Suppressor macrophage treated with lipopolysaccharide for 1 hour (primary cell): ENCODE measurements around the gene MYCBP2.
"Not testable (repeated sequence)": the region's sequence is repeated elsewhere in the genome, so short reads cannot be mapped to it uniquely, and the experiment has no call there.

Source experiments
- DNase-seq, 3 donors: peaks; one replicate each; pipeline ENCODE4 v3.0.0-alpha.2; 2020 to 2022

MYCBP2 gene

DNA sequence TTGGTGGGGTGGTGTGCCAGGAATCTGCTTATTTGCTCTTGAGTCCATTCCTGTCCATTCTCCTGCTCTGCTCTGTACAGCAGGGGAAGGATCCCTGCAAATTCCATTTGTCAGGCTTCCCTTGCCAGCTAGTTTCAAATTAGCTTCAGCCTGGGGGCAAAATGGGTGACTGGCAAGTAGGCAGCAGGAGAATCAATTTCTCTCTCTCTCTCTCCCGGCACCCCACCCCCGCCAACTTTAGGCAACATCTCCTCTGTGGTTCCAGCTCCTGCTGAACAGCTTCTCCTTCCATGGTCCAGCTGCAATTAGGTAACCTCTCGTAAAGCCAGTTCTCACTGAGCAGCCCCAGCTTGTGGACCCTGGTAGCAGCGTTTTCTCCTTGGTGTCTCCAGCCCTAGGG is 6.7 kb upstream of the MYCBP2 start:
- DNase-seq: peak in 2 of 3 donors; percentile 46 to 58

DNA sequence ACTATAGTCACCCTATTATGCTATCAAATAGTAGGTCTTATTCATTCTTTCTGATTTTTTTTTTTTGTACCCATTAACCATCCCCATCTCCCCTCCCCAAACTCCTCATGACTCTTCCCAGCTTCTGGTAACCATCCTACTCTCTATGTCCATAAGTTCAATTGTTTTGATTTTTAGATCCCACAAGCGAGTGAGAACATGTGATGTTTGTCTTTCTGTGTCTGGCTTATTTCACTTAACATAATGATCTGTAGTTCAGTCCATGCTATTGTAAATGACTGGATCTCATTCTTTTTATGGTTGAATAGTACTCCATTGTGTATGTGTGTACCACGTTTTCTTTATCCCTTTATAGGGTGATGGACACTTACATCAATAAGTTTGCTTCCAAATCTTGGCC is 4.5 kb upstream of the MYCBP2 start:
- DNase-seq: no peak

DNA sequence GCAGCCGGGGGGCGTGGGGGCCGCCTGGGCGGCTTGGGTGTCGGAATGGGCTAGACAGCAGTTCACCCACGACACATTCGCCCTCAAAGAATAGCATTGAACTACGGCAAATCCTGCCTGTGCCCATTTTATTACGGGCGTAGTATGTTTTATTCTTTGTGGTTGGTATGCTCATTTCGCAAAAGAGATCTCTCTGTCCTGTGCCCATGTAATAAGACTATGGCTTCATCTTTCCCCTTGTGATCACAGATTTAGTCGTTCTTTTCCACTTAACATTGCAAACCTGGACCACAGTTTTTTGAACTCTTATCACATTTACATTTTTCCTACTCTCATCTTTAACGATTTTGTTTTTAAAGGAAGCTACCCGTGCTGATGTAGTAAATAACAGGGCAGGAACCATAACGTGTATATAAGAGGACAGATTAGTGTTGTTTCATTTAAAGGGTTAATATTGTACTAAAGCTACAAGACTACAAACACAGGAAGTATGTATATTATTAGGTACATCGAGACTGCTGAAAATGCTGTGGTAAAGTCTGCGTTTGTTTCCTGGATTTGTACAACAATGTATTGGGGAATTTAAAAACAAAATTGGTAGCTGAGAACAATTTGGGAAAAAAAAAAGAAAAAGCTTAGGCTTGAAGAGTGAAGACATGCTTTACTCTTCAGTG is 3.2 kb upstream of the MYCBP2 start:
- no peak for DNase-seq

DNA sequence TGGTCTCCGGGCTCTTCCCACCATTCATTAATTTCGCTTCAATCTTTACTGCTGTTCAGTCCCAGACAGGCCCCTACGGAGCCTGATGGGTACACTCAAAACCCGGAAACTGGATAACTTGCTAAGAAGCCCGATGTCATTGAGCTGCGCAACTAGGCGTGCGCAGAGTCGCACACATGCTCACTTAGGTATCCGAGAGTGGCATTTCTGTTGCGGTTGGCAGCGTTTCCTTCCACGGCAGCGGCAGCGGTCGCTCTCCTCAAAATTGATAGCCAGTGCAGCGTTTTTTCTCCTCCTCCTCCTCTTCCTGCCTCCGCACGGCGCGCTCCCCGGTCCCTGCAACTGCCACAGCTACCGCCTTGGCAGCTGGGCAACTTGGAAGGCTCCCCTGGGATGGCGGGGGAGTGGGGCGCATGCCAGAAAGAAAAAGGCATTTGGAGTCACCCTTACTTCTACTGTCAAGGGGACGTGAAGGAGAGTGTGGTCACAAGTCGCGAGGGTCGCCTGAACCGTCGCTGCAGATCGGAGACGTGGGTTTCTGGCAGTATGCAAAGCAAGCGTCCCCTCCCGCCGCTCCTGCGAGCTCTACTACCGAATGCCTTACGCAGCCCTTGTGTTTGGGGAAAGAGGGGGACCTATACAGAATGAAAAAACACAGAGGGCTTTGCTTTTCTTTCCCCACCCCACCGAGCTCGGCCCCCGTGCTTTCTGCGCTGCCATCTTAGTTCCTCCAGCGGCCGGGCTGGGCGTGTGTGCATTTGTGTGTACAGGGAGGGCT is 2.4 kb upstream of the MYCBP2 start:
- DNase-seq: peak; percentile 88 to 91 (median 90)

DNA sequence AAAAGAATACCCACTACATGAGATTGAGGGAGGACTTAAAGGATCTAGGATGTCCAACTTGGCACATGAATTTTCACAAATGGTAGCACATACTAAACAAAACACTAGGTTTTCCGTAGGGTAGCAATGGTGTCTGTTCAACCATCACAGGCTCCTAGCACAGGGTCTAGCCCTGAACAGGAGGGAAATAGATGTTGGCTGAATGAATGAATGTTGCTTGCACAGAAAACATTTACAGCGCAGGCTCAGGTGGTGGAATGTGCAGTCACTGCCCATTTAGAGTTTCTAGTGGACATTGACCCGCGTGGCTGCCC is 1.9 kb upstream of the MYCBP2 start:
- DNase-seq: no peak

DNA sequence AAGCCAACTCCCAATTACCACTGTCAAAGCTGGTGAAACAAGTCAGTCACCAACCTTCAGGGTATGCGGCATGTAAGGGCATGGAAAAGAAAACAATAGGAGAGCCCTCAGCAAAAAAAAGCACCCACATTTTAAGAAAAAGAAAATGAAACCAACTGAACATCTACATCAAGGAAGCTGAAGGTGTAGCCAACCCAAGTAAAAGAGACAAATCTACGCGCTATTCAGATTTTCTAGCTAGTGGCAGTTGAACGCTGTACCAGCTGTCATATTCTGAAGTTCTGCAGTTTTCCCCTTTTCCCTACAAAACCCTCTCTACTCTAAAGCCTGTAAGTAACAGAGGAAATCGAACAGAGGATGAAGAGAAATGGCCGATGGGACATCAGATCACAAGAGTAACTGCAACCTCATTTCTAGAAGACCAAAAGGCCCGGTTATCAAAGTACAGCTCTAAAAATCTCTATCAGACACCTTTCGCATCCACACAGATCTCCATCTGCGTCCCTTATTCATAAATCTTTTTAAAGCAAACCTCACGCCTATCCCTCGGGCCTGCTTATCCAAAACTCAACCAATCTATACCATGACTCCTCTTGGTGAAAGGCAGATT is 1.4 kb downstream of the MYCBP2 start:
- DNase-seq: peak in 2 of 3 donors; percentile 27 to 65

DNA sequence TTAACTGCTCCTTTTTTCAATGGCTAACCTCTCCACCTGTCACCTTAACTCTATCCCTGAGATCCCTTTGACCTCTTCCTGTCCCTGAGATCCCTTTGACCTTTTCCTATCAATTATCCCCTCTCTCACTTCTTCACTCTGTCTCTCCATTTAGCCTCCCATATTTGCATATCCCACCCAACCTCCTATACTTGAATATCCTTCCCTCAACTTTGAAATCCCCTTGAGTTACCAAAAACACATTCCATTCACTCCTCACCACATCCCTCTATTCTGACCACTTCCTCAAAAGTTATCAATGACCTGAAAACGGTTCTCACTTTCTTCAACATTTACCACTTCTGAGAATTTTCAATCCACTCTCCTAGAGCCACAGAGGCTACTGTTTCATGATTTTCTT is 3.0 kb downstream of the MYCBP2 start:
- peak in 1 of 3 donors; percentile 48 for DNase-seq

DNA sequence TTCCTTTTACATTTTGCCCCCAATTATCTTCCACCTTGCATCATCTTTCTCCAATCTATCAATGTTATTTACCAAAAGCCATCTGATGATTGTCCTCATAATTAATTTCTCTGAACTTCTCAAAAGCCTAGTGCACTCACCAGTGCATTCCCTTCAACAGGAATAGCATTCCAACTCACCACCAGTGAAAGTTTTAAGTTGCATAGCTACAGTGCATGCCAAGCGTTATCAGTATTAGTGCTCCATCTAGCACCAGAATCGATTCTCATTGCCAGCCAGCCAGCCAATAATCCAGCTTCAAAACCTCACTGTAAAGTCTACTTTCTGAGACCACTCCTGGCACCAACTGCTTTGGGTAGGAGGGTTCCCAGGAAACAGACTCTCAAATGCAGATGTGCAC is 7.4 kb downstream of the MYCBP2 start:
- DNase-seq: no peak

DNA sequence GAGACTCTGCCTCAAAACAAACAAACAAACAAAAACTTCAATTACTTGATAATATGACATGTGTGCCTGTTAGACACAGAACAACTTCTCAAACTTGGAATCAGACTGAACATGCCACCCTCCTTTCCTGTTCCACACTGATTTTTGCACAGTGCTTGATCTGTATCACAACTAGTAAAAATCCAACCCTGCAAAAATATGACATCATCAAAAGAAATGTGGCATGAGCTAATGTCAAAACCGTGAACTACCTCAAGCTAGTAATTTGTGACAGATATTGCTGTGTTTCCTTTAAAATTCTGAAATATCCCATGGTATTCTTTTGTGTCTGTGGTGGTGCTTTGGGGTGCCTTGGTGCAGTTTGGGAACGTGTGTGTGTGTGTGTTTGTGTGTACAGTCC is 8.2 kb downstream of the MYCBP2 start:
- DNase-seq: no peak

DNA sequence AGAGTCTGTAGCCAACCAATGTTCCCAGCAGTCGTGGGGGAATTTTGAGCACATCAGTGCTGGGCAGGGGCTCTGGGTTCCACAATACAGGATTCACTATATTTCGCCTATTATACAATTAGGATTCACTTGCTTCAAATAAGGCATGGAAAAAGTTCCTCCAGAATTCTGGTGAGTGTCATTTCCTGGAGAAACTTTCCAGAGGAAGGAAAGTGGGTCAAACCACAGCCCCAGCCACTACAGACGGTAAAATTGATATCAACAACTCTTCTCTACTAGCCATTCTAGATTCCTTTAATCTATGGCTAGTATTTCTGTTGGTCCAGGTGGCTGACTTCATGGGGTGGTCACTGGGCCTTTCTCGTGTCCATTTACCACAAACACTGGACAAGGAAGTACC is 10.5 kb downstream of the MYCBP2 start:
- DNase-seq: no peak

DNA sequence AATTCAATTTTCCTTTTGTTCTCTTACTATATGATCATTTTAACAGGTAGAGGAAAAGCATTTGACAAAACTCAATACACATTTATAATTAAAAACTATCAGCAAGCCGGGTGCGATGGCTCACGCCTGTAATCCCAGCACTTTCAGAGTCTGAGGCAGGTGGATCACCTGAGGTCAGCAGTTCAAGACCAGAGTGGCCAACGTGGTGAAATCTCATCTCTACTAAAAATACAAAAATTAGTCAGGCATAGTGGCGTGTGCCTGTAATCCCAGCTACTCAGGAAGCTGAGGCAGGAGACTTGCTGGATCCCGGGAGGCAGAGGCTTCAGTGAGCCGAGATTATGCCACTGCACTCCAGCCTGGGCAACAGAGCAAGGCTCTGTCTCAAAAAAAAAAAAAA is 11.4 kb downstream of the MYCBP2 start:
- DNase-seq: not testable (repeated sequence)

DNA sequence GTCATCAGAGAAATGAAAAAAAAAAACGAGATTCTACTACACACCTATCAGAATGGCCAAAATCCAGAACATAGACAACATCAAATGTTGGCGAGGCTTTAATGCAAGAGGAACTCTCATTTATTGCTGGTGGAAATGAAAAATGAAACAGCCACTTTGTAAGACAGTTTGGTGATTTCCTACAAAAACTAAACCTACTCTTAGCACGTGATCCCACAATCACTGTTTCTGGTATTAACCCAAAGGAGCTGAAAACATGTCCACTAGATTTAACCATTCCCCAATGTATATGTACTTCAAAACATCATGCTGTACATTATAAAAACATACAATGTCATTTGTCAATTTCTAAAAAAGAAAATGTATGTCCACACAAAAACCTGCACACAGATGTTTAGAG is 13.0 kb downstream of the MYCBP2 start:
- DNase-seq: no peak

DNA sequence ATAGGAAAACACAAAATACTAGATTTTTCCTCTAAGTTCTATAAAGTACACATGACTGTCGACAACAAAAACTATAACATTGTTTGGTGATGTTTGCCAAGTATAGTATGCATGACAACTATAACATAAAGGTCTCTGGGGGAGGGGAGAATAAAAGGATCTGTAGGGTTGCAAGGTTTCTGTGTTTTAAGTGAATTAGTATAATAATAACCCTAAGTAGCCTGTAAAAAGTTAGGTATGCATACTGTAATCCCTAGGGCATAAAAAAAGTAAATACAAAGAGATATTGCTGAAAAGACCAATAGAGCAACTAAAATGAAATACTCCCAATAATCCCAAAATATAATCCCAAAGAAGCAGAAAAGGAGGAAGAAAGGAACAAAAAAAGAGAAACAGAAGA is 14.6 kb downstream of the MYCBP2 start:
- DNase-seq: no peak

DNA sequence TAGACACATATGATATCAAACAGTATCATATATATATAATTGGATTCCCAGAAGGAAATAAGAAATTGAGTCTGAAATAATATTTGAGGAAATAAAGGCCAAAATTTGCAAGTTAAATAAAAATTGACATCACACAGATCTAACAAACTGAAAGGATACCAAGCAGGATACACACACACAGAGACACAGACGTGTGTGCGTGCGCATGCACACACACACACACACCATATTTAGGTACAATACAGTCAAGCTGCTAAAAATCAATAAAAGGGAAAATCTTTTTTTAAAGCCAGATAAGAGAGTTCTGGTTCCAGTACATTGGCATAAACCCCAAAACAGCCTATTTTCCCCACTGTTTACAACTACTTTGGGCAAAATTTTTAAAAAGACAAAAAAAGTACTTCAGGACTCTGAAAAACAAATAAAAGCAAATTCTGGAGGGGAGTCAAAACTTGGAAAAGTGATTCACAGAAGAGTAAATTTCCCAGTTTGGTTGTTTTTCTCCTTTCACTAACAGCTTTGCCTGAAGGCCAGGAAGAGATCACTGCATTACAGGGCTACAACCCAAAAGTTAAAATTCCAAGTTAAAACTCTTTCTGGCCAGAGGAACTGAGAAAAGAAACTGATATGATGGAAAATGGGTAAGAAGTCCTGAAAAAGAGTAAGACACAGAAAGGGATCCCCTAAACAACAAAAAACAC is 16.2 kb downstream of the MYCBP2 start:
- DNase-seq: no peak

DNA sequence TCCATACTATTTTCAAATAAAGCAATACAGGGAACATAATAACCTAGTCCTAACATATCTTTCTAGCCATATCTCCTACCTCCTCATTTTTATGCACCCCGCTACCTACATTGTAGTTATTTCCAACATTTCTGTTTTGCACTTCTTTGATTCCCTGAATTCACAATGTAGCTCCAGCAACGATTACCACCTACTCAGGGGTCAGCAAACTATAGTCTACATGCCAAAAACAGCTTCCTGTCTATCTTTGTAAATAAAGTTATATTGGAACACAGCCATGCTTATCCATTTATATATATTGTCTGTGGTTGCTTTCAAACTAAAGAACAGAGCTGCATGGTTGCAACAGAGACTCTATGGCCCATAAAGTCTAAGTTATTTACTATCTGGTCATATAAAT is 16.7 kb downstream of the MYCBP2 start:
- DNase-seq: no peak

DNA sequence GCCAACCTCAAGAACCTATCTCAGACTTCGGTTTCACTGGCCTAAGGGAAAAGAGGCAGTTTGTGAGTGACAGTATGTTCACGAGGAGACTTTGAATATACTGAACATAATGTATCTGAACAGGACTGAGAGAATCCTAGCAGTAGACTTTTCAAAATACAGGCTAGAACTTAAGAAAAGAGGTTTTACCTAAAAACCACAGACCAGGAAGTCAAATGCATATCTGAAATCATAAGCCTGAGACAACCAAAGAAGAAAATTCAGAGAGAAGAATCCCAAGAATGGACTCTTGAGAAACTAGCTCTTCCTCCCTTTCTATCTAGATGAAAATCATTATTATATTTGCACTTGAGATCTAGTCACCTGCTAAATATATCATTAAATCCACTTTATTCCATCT is 17.6 kb downstream of the MYCBP2 start:
- no peak for DNase-seq

DNA sequence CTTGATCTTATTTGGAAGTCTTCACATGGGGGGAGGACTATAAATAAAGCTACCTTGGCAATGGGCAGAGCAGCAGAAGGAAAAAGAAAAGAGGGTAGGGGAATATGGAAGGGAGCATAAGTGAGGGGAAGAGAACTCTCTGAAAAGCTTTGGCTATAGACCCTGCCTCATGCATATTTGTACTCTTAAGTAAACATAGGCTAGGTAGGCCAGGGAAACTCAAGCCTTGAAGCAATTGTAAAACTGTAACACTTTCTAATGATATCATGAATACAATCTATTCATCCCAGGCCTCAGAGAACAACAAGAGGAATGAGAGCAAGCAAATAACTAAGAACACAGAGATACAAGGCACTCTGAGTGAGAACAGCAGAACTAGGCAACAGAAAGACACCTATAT is 20.4 kb downstream of the MYCBP2 start:
- DNase-seq: no peak

DNA sequence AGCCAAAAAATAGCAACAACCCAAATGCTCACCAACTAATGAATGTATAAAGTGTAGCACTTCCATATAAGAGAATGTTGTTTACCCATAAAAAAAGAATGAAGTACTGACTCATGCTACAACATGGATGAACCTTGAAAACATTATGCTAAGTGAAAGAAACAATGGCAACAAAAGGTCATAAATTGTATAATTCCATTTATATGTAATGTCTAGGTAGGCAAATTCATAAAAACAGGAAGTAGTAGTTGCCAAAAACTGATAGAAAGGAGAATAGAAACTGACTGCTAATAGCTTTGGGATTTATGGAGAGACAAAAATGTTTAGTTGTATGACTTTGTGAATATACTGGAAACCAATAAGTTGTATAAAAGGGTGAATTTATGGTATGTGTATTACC is 21.6 kb downstream of the MYCBP2 start:
- peak; percentile 38 to 88 (median 79) for DNase-seq

DNA sequence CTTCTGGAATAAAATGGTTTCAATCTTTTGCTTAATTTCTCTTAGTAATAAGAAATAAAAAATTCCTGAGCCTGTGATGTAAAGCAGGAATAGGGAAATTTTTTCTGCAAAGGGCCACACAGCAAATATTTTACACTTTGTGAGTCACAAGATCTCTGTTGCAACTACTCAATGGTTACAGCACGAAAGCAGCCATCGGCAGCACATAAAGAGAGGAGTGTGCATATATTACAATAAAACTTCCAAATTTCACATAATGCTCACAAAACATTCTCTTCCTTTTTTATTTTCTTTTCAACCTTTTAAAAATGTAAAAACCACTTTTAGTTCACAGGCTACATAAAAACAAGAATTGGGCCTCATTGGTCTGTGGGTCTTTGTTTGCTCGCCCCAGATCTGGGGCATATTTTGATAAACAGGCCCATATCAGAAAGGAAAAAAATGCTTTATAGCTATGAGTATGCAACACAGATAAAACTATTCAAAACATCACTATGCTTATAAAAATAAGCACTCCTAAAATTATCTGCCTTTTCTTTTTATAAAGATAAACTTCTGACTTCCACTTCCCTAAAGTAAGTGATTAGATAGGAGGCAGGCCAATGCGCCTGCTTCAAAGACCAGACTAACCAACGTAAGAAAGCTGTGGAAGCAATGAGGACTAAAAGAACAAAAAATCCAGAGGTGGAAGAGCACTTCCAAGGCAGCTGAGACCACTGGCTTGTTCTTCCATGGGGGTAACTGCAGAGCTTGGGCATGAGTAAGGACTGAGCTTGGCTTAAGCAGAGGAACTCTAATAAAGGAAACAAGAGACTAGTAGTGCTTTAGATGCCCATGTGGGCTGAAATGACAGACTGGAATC is 26.5 kb downstream of the MYCBP2 start:
- DNase-seq: peak; percentile 78 to 92 (median 90)

DNA sequence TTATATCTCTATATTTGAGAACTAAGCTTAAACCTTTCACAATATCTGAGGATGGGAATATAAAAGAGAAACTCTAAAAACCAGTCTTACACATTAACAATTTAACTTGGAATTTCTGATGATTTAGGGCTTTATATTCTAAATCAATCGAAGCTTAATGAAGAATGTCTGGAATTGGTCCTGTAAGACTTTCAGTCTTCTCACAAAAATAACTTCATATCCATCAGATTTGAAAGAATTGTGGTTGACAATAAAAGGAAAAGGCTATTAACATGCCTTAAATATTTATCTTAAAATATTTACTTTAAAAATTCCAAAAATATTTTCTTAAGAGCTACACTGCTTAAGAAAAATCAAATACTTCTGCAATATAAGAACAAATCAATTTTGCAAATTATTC is 27.3 kb downstream of the MYCBP2 start:
- no peak for DNase-seq

DNA sequence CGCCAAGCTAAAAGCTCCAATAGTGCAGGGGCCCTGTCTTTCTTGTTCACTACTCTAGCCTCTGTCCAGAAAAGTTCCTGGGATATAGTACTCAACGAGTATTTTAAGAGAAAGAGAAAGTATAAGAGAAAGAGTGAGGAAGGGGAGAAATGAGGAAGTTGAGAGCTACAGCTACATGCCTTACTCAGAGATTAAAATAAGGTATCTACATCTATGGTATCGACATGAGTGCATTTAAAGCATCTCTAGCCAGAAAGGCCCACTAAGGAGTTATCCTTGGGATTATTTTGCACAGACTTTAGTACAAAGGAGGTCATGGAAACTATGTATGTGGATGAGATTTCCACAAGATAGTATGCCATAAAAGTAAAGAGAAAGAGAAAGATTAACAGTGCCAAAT is 28.5 kb downstream of the MYCBP2 start:
- peak; percentile 17 to 68 (median 42) for DNase-seq

DNA sequence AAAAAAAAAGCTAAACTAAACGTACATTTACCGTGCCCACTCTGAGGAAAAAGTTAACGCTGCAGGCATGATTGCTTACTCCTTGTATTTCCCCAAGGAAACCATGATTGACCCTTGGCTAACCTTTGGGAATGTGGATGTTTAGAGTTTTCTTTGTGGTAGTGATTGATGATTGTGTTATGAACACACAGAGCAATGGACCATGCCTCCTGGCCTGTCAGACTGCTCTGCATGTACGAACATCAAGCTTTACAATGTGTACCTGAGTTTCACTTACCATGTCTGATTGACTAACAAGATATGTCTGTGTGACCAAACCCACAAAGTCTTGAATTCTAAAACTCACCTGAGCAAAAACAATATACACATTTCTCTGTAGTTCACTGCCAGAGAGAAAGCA is 35.1 kb downstream of the MYCBP2 start:
- no peak for DNase-seq

DNA sequence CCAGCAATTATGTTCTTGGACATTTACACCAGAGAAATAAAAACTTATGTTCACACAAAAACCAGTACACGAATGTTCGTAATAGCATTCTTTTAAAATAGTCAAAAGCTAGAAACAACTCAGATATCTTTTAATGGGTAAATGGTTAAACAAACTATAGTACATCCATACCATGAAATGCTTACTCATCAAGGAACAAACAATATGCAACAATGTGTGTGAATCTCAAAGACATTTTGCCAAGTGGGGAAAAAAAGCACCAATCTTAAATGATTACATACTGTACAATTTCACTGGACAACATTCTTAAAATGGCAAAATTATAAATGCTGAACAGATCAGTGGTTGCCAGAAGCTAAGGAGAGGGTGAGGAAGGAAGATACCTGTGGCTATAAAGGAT is 36.6 kb downstream of the MYCBP2 start:
- no peak for DNase-seq
